NB4 (cell line): ENCODE results near the gene ZBED4.
A peak's percentile ranks its signal among the peaks of the same experiment; 100 is the strongest.

ENCODE experiments used
- MYC ChIP-seq: IDR thresholded peaks from 2 replicates; pipeline ENCODE4 v1.6.1; 2011; ENCODE audit warnings: low read depth, low read length
- POLR2A ChIP-seq: IDR thresholded peaks from 2 replicates; pipeline ENCODE4 v1.6.1; 2011; ENCODE audit warnings: mild to moderate bottlenecking; ENCODE audit not compliant: insufficient read length; ENCODE audit errors: extremely low read depth
- TF ChIP-seq, protein P1 (sequence below): IDR thresholded peaks from one replicate; pipeline ENCODE4 v1.5.1; 2012; ENCODE audit warnings: low read depth, low read length
- TF ChIP-seq, protein P2 (sequence below): IDR thresholded peaks from 2 replicates; pipeline ENCODE4 v1.6.1; 2011; ENCODE audit warnings: low read depth, low read length

DNA sequence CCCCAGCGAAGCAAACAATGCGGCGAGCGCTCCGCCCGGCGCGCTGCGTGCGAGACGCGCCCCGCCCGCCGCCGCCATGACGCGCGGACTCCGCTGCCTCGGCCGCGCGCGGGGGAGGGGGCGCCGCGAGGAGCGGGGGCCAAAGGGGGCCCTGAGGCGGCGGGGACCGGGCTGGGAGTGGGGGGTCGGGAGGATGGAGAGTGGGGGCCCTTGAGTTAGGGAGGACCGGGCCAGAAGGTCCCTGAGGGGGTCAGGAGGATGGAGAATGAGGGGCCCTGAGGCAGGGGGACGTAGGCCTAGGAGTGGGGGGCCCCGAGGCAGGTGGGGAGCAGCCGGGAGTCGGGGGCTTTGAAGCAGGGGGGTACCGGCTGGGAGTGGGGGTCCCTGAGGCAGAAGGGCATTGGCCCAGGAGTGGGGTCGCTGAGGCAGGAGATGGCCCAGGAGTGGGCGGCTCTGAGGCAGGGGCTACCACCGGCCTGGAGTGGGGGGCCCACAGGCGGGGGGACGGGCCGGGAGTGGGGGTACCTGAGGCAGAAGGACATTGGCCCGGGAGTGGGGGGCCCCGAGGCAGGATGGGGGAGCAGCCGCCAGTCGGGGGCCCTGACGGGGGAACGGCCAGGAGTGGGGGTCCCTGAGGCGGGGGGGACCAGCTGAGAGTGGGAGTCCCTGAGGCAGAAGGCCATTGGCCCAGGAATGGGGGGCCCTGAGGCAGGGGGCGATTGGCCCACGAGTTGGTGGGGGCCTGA, 25.6 kb upstream of the ZBED4 start, which contains the start of gene BRD1:
- TF ChIP-seq POLR2A (peak; percentile 28), MYC (no peak)
- TF ChIP-seq, protein P1, sequence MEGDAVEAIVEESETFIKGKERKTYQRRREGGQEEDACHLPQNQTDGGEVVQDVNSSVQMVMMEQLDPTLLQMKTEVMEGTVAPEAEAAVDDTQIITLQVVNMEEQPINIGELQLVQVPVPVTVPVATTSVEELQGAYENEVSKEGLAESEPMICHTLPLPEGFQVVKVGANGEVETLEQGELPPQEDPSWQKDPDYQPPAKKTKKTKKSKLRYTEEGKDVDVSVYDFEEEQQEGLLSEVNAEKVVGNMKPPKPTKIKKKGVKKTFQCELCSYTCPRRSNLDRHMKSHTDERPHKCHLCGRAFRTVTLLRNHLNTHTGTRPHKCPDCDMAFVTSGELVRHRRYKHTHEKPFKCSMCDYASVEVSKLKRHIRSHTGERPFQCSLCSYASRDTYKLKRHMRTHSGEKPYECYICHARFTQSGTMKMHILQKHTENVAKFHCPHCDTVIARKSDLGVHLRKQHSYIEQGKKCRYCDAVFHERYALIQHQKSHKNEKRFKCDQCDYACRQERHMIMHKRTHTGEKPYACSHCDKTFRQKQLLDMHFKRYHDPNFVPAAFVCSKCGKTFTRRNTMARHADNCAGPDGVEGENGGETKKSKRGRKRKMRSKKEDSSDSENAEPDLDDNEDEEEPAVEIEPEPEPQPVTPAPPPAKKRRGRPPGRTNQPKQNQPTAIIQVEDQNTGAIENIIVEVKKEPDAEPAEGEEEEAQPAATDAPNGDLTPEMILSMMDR, result no peak
- TF ChIP-seq, protein P2, sequence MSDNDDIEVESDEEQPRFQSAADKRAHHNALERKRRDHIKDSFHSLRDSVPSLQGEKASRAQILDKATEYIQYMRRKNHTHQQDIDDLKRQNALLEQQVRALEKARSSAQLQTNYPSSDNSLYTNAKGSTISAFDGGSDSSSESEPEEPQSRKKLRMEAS, result no peak
